Stimulated activated CD4-positive, alpha-beta T cell treated with anti-CD3 and anti-CD28 coated beads, Interleukin-4, amount 100 ng/mL, for 24 hours (primary cell): ENCODE results near the gene SULT4A1.

ENCODE experiments used
- DNase-seq: peaks from one replicate; pipeline ENCODE4 v3.0.0-alpha.2; 2020

The SULT4A1 gene

DNA sequence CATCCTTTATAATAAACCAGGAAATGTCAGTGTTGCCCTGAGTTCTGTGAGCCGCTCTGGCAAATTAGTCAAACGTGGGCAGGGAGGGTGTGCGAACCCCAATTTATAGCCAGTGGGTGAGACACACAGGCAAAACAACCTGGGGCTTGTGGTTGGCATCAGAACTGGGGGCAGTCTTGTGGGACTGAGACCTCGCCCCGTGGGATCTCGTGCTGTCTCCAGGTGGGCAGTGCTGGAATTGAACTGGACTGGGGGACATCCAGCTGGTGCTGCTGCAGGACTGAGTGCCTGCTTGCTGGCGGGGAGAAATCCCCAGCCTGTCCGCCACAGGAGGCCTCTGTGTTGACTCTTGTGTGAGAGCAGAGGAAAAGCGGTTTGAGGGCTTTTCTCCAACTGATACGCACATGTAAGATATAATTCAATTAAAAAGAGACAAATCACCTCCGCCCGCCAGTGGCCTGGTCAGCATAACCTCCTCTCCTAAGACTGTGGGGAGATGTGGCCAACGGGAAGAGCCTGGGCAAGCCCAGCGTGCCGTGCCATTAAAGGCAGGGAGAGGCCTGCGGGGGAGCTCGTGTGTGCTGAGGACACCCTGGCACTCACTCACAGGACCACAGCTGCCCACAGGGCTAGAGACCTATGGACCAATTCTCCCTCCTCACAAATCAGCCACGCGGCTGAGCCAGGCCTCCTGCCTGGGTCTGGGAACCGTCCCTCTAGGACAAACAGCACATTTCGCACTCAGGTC, 18.4 kb downstream of the SULT4A1 start:
- DNase-seq: no peak

DNA sequence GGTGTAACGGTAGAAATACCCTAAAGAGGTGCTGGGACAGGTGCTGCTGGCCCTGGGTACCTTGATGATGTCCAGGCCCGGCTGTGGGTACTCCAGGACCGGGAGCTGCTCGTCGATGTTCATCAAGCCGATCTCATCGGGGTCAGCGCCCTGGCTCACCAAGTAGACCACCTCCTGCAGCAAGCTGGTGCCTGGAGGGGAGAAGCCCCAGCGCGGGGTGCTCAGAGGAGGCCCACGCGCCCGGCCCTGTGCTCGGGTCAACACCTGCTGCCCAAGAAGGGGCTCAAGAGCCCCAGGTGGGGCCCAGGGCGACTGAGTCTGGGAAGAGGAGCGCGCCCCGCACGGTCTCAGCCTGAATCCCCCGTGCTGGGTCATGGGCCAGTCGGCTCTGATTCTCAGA, 20.6 kb downstream of the SULT4A1 start:
- DNase-seq: no peak

DNA sequence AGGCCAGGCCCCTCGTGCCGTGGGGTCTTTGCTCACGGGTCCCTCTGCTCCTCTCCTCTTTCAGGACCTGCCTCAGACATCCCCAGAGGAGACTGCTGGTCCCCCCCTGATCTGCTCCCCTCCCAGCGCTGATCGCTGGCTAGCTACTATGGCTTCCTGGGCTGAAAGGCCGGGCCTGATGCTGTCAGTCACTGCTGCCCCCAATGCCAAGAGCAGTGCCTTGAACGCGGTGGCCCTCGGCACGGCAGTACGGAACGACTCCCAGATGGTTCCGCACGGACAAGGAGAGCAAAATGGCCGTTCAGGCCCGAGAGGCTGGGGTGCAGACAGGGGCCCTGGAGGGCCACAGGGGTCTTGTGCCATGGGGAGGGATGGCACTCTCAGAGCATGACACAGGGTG, 21.5 kb downstream of the SULT4A1 start:
- no peak for DNase-seq

DNA sequence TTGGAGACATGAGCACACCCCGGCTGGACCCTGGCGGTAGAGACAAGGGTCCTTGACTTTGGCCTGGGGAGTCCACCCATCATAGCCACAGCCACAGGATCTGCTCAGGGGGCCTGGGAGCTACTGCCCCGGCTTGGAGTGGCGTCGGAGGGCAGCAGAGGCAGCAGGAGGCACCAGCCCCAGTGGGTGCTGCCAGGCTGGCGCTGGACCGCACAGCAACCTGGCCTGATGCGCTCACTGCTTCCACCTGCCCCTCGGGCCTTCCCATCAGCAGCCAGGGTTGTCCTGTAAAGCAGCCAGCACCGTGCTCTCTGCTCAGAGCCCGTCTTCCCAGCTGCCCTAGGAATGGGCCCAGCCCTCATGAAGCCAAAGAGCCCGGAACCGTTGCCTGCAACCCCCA, 21.9 kb downstream of the SULT4A1 start:
- DNase-seq: no peak

DNA sequence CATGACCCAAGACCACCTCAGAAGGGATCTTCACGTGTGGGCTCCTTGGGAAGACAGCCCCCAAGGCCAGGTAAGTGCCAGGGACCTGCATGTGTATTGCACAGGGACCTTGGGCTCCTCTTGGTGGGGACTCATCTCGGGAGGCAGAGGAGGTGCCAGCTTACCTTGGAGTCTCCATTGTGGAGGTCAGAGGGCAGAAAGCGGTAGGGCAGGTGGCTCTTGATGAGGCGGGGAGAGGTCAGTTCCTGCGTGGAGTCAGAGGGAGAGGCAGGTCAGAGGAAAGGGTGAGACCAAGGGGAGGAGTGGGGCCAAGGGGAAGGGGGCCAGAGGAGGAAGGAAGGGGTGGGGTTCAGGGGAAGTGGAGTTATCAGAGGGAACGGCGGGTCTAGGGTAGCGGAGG, 22.5 kb downstream of the SULT4A1 start:
- DNase-seq: no peak

DNA sequence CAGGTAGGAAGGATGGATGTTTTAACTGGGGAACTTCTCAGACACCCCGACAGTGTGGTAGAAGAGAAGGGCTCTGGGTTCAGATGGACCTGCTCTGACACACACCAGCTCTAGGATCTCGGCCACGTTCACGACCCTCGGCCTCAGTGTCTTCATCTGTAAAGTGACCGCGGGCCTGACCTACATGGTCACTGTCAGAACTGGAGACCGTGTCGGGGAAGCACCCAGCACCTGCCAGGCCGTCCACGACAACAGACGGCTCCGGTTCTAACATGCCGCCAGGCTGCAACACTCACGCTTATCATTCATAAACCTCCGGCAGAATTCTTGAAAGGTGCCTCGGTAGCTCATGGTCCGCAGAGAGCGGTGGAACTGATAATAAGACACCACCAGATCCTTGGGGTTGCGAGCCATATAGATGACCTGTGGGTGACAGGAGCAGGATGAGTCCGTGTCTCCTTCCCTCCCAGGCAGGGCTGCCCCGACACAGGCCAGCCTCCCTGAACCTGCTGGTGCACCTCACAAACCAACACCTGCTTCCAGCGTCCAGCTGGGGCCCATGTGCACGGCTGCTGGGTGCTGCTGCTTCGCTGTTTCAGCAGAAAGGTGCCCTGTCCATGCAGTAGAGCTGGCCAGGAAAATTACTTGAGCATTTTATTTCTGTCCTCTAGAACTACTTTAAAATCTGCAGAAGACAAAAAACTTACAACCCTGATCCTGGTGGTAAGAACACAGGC, 23.6 kb downstream of the SULT4A1 start:
- no peak for DNase-seq

DNA sequence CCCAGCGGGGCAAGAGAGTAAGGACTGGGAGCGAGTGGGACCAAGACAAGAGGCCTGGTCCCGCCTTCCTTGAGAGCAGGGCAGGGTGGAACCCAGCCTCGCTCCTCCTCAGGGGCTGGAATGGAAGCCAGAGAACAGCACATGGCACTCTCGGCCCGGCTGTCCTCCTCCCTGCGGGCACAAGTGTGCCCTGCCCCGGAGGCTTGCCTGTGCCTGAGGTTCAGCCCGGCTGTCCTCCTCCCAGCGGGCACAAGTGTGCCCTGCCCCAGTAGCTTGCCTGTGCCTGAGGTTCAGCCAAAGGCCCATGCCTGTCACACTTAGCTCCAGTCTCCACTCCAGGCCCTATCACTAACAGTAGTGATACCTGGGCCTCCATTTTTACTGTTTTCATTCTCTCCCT, 24.2 kb downstream of the SULT4A1 start:
- DNase-seq: no peak

DNA sequence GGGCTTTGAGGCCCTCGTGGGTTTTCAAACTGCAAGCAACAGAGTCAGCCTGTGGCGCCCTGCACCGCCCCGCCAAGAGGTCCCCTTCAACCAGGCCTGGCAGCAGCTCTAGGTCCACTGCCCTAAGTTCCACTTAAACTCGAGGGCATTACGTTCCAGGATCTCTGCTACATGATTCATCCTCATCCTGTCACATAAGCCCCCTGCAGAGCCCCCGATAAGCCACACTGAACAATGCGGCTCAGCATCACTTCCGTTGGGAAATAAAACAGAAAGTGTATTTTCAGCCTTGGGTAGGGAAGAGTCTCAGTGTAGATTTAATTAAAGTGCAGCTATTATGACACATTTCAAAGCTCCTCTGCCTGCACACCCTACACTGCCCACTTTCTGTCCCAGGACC, 24.6 kb downstream of the SULT4A1 start:
- no peak for DNase-seq

DNA sequence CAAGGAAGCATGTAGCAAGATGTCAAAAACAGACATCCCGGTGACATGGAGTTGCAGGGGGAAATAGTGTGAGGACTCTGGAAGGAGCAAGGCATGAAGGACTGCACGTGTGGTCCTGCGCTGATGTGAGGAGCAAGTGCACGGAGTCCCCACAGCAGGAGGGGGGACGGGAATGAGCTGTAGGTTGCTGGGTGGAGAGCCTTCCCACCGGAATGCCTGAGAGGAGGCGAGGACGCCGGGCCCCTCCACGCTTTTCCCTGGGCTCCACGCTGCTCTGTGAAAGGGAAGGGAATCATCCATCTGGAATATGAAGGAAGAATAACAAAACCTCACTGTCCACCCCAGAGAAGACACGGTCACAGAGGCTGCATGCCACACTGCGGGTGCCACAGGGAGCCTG, 26.6 kb downstream of the SULT4A1 start:
- no peak for DNase-seq

DNA sequence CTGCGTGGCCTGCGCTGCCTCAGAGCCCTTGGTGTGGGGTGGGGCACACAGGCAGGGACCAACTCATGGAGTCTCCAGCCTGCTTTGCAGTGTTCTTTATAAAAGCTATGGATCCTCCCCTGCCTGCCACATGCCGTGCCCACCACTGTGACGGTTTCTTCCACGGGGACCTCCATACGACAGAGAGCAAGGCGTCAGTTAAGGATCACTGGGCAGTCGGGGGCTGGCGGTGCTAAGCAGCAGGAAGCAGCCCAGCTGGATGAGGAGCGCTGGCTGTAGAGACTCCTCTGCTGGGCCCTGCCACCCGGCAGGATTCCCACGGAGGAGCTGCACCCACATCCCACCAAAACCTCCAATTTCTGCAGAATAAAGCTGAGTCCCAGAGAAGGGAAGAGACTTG, 27.1 kb downstream of the SULT4A1 start:
- DNase-seq: no peak

DNA sequence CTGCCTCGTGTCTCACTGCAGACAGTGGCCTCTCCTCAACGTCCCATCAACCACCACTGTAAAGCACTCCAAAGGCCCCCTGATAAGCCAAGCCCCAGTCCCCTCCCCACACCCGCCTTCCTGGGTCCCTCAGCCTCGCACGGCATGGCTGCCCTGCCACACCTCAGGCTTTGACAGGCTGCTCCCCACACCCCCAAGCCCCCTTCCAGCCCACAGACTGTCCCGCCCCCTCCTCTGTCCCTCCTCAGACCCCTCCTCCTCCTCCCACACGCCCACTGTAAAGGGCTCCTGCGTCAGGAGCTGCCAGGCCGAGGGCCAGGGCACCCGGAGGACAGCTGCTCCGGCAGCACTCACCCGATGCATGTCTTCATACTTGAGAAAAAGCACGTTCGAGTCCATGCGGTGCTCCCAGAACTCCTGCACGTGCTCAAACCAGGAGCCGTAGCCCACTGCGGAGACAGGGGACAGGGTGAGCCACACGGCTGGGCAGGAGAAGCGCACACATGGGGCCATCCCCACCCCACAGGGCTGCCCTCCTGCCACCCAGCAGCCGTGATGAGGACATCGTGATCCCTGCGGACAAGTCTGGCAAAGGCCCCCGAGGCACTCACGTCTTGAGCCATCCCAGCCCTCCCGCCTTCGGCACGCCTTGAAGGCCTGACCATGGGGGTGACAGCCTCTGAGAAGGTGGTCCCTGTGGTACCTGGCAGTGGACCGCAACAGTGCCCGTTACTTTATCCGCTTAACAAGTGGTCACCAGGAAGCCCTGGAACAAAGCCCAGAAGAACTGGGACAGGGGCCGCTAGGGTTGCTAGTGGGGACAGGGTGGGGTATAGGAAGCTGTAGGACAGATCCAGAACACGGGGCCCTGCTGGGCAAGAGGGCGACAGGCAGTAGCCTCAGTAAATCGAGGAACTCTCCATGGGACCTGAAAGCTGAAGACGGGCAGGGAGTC, 28.8 kb downstream of the SULT4A1 start:
- no peak for DNase-seq

DNA sequence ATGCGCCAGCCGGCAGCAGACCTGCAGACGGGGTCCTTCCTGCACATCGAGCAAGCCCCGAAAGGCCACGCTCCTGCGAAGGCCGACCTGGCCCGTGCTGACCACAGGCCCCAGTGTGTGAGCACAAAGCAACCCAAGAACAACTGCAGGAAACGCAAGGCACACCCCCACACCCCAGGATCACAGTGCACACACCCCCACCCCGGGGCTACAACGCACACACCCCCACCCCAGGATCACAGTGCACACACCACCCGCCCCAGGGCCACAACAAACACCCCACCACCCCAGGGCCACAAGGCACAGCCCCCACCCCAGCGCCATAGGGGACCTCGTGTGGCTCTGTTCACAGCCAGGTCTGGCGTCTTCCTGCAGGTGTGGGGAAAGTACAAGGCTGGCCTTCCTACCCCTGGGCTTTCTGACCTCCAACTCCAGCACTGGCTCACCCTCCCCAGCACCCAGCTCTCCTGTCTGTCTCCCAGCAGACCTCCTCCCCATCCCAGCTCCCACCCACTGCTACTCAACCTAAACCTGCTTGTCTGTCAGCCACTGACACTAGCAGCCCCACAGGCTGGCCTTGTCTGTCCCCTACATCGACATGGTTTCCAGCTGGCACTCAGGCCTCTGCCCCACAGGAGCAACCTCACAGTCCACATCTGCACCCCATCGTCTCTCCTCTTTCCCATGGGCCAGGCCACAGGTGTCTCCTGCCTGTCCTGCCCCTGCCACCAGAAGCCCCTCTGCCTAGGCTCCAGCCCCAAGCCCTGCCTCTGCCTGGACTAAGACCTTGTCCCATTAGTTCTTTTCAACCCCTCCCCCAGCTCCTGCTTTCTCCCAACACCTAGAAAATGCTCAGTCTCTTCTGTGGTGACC, 29.7 kb downstream of the SULT4A1 start:
- DNase-seq: no peak

DNA sequence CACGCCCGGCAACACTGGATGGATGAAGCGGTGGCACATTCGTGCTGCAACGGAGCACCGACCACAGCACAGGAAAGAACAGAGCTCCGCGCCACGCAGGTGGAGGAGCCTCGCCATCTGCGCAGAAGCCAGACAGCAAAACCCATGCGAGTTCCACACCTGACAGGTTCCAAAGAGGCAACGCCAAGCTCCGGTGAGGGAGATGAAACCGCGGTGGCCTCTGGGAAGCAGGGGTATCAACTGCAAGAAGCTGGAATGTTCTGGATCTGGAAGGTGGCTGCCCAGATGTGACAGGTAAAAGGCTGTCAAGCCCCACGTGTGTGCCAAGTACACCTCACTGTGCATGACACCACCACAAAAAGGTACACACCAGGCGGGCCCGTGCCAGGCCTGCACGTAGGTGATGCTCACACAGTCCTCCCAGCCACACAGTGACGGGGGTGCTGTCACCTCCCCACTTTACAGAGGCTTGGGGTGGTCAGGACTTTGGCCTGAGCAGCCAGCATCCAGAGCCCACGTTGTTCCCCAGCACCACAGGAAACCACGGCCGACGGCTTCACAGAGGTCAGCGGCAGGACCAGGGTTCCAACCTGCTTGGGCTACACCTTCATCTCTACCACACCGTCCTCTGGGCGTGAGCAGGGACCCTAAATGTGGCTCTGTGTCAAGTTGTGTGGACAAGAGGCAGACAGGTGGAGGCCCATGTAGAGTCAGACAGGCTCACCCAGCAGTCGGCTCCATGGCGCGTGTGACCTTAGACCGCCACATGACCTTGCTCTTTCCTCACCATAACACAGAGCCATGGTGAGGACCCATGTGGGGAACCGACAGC, 30.5 kb downstream of the SULT4A1 start:
- DNase-seq: no peak

DNA sequence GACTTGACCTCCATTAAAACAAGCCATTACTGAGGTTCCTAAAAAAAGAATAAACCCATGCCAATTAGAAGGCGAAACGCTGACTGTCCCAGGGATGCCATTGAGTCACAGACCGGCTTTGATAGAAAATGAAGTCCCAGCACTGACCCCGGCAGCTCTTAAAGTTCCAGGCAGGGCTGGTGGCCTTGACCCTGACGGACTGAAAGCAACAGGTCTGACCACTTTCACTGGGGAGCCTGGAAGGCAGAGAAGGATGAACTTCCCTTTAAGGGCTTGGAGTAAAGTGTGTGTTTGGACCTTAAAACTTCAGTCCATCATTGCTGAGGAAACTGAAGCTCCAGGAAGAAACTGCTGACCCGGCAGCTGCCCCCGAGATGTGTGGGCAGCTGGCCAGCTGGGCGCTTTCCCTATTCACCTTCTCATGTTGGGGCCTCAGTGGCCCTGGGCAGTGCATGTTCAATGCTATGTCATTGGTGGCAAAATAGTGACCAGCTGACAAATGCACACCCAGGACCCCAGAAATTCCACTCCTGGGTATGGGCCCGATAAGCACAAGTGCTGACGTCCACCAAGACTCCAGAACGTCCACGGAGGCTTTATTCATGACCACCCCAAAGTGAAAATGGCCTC, 31.3 kb downstream of the SULT4A1 start:
- DNase-seq: no peak

DNA sequence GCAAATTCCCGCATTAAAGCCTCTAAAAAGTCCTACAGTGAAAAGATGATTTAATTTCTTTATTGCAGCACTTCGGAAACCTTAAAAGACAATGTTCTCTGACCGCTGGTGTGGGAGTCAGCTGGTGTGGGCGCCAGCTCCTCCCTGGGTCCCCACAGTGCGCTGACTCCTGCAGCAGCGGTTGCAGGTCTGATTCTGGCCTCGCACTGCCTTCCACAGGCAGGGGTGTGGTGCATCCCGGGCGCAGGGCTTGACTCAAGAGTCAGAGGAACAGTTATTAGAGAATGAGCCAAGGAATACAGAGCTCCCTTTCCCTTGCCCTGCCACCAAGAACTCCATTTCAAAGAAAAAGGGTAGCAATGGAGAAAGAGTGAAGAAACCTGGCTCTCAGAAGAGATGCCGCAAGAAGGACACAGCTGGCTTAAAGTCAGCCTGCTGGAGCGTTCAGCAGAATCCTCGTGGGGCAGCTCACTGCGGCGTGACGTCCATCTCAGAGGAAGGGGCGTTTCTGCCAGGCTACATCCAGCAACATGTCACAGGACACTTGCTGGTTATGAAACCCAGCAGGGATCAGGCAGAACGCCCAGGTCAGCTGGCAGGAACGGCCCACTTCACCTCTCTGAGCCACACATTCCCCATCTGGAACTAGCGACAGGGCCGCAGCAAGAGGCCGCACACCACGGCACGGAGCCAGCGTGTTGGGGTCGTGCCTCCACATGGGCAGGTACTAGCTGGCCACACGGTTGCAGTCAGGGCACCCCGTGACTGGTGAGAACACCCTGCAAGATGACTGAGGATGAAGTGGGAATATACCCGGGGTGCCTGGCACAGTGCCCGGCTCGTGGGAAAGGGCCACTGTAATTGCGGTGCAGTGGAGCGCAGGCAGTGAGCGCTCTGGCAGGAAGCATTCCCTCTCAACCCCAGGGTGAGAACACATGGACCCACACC, 32.1 kb downstream of the SULT4A1 start:
- no peak for DNase-seq

DNA sequence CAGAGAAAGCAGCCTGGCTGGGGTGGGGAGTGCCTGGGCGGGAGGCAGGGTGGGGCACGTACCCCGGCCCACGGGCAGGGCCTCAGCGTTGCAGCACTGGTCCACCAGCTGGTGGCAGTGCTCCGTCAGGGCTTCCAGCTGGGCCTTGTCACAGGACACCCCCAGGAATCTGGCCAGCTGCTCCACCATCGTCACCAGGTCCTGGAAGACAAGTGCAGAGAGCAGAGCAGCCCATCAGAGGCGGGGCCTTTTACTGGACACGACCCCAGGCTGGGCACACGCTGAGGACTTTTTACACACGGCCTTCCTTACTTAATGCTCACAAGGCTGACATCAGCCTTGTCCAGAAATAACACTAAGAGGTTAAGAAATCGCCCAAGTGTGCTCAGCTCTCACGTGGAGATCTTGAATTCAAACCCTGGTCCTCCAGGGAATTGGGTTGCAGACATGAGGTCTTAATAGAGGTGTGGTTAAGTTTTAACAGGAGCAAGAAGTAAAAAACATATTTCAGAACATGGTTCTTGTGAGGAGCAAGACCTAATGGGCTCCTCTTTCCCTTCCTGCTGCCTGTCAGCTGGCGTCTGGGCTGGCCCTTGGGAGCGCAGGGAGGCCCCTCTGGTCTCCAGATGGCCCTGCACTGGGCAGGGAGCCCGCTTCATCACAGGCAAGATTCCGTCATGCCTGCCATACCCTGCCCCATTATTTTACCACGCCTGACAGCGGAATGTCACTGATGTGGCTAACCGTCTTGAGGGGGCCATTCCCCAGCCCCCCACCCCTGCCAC, 33.1 kb downstream of the SULT4A1 start:
- no peak for DNase-seq

DNA sequence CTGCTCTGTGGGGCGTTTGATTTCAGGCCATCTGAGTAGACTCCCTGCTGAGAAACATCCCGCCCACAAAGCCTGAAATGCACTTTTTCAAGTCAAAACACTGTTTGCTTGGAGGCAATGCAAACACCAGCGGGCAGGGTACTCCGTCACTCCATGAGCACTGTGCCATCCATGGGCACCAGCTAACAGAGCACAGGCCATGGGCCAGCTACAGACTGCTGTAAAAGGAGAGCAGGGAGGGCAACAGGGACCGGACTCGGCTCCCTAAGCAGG, 33.7 kb downstream of the SULT4A1 start:
- no peak for DNase-seq

DNA sequence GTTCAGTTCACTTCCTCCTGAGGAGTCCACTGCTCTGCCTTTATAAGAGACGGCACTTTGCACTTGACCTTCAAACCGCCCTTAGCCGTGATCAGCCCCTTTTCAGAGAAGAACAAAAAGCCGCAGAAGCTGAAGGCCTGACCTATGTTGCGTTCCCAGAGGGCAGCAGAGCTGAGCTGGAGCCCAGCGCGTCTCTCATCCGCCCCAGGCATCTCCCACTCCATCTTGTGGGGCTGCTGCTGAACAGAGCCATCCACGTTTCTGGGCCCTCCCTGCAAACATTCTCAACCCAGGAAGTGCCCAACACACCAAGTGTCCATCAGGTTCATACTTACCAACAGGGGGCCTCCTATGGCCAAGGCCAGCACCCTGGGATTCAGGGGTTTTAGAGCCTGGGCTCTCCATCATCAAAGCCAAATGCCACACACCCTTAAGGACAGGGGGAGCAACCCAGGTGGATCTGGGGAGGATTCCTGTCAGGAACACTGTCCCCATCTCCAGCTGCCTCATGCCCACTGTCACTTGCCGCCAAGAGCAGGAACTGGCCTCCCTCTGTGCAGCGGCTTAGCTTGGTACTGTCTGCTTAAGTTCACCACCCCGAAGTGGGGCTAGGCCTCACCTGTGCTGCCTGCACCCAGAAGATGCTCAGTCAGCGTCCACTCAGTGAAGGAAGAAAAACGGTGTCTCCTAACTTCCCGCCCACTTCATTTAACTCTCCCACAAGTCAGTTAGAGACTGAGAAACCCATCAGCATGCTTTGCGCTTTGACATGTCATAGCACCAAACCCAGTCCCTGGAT, 34.2 kb downstream of the SULT4A1 start:
- no peak for DNase-seq
